Activated B cell treated with CpG ODN at 0.5 μM for 24 hours (primary cell): ENCODE results near the gene OPN1SW. TPM values are rescaled to one million over a fixed set of nuclear protein-coding genes. Genes with fewer than 3 reads are reported as not detected.

Experiments used
- ATAC-seq: fragments of 200-7000 bp; cut with Tn5 transposase; one replicate; pipeline ENCODE4 v1.10.0; 2021; ENCODE audit warnings: low read depth, mild to moderate bottlenecking, moderate library complexity
- CTCF ChIA-PET: fragments of 350-600 bp; sonication (Branson Sonifier 250); formaldehyde crosslinking; loops from one replicate; lab custom pipeline; 2021; ENCODE audit warnings: antibody characterized with exemption; lab: Charles Lee
- POLR2A ChIA-PET: fragments of 350-600 bp; sonication (Branson Sonifier 250); formaldehyde crosslinking; loops from one replicate; lab custom pipeline; 2021; ENCODE audit warnings: antibody characterized with exemption; lab: Charles Lee
- DNase-seq: peaks from one replicate; pipeline ENCODE4 v3.0.0; 2022
- H3K27ac Mint-ChIP-seq: one replicate; pipeline ENCODE4 v1.8.0; 2020; ENCODE audit warnings: mixed read lengths
- H3K27me3 Mint-ChIP-seq: one replicate; pipeline ENCODE4 v1.8.0; 2021; ENCODE audit warnings: mixed read lengths
- H3K36me3 Mint-ChIP-seq: one replicate; pipeline ENCODE4 v1.8.0; 2021; ENCODE audit warnings: low read depth, mixed read lengths
- H3K4me1 Mint-ChIP-seq: one replicate; pipeline ENCODE4 v1.8.0; 2021; ENCODE audit warnings: mixed read lengths
- H3K4me3 Mint-ChIP-seq: one replicate; pipeline ENCODE4 v1.8.0; 2020; ENCODE audit warnings: mild to moderate bottlenecking, mixed read lengths
- H3K9me3 Mint-ChIP-seq: one replicate; pipeline ENCODE4 v1.8.0; 2020; ENCODE audit warnings: mixed read lengths
- CTCF ChIP-seq: fragments of 200-600 bp; IDR thresholded peaks from one replicate; pipeline ENCODE4 v1.8.0; 2022; ENCODE audit warnings: antibody characterized with exemption, mild to moderate bottlenecking
- intact Hi-C: fragments of 100-400 bp; cut with micrococcal nuclease; formaldehyde crosslinking; loops from one replicate; pipeline ENCODE4 v1.15.1; 2024
- total RNA-seq: library from RNA; stranded (reverse); gene quantifications from 2 replicates; pipeline ENCODE4 v1.2.3, GENCODE V29; 2022

OPN1SW gene
- total RNA-seq, 1 donor from 2014 or later, result not detected

- DNase-seq (no peak), ATAC-seq (peak; percentile 11)
- Mint-ChIP-seq H3K9me3 (no peaks in the 10 kb centered on the region), H3K27me3 (no peaks in the 10 kb centered on the region), H3K4me3 (peak overlapping the region; percentile 87), H3K4me1 (peaks cover 10% of the 10 kb centered on the region), H3K27ac (no peak overlapping the region), H3K36me3 (no peaks in the 10 kb centered on the region)
- ChIA-PET CTCF (no interaction called here), POLR2A (interaction anchor here (0.7 to 1.1 kb wide), 3 partner anchors 8 to 73 kb away, joined by 3 read pairs; no protein-coding TSS in a partner anchor)
- no peak for TF ChIP-seq CTCF
- intact Hi-C loops, result loop anchor here (1.0 to 5.0 kb wide), 3 partner anchors 51 to 147 kb away; partner anchors contain the start of genes ATP6V1F, CALU and IRF5
Observed at GRCh38 chr7:128790315-128791041, 14.9 kb upstream of the OPN1SW start.

- Mint-ChIP-seq H3K4me1 (peaks cover 10% of the 10 kb centered on the region), H3K9me3 (no peaks in the 10 kb centered on the region), H3K4me3 (peak overlapping the region; percentile 86), H3K27me3 (no peaks in the 10 kb centered on the region), H3K27ac (no peak overlapping the region), H3K36me3 (no peaks in the 10 kb centered on the region)
- intact Hi-C loops, result no loop called here
- ATAC-seq (no peak), DNase-seq (no peak)
- ChIA-PET POLR2A (no interaction called here), CTCF (no interaction called here)
- no peak for TF ChIP-seq CTCF
Observed at GRCh38 chr7:128788446-128789412, 13.1 kb upstream of the OPN1SW start.

DNA sequence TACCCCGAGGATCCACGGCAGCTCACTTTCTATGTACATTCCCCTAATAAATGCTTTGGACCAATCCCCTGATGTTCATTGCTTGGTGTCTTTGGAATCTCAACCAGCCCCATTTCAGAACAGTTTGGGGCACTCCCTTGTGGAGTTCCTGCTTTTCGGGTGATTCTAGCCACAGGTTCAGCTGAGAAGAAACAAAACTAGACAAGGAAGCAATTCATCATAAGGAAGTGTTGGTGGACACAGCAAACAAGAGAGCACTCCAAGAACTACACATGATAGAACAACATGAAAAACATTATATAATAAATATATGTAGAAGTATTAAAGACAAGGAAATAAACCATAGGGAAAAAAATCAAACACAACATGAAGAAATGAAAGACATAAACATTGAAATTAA, 10.1 kb upstream of the OPN1SW start:
- Mint-ChIP-seq H3K27me3 (no peaks in the 10 kb centered on the region), H3K4me1 (peaks cover 5% of the 10 kb centered on the region), H3K9me3 (no peaks in the 10 kb centered on the region), H3K4me3 (no peak overlapping the region), H3K36me3 (no peaks in the 10 kb centered on the region), H3K27ac (no peak overlapping the region)
- no peak for DNase-seq
- POLR2A ChIA-PET, result no interaction called here
- intact Hi-C loops, result no loop called here
- no peak for ATAC-seq
- CTCF ChIA-PET, result no interaction called here
- TF ChIP-seq CTCF, result no peak

GRCh38 chr7:128783143-128783861, 7.7 kb upstream of the OPN1SW start:
- no peak for TF ChIP-seq CTCF
- H3K27me3 Mint-ChIP-seq, result no peaks in the 10 kb centered on the region
- no peak overlapping the region for H3K4me3 Mint-ChIP-seq
- H3K4me1 Mint-ChIP-seq, result no peaks in the 10 kb centered on the region
- no peaks in the 10 kb centered on the region for H3K36me3 Mint-ChIP-seq
- intact Hi-C loops, result no loop called here
- no peak overlapping the region for H3K27ac Mint-ChIP-seq
- POLR2A ChIA-PET, result interaction anchor here (0.6 kb wide), 1 partner anchor 8 kb away, joined by 3 read pairs; no protein-coding TSS in a partner anchor
- DNase-seq, result no peak
- H3K9me3 Mint-ChIP-seq, result no peaks in the 10 kb centered on the region
- no peak for ATAC-seq
- CTCF ChIA-PET, result no interaction called here
